Activated T-helper 1 cell treated with anti-CD3 and anti-CD28 coated beads, Interleukin-12 subunit alpha, Interleukin-12 subunit beta, Interleukin-2, Interleukin-4 antibody, amounts not matched to agents 30 ng/mL and 10 ng/mL and 1 ng/mL, durations not matched to agents 14 hours and 24 hours and 36 hours (primary cell): Measurements from ENCODE around the gene CAMSAP1. TPM values are rescaled to one million over a fixed set of nuclear protein-coding genes. Genes with fewer than 3 reads are reported as not detected.

Experiments
- DNase-seq: peaks from one replicate; pipeline ENCODE4 v3.0.0; 2021; ENCODE audit warnings: low spot score
- H3K27ac Mint-ChIP-seq: one replicate; pipeline ENCODE4 v1.8.0; 2021; ENCODE audit warnings: mild to moderate bottlenecking, mixed read lengths
- H3K27me3 Mint-ChIP-seq: one replicate; pipeline ENCODE4 v1.8.0; 2022; ENCODE audit warnings: mild to moderate bottlenecking, moderate library complexity, mixed read lengths; ENCODE audit not compliant: insufficient read depth
- H3K36me3 Mint-ChIP-seq: one replicate; pipeline ENCODE4 v1.8.0; 2021; ENCODE audit warnings: low read depth, mixed read lengths
- H3K4me1 Mint-ChIP-seq: one replicate; pipeline ENCODE4 v1.8.0; 2021; ENCODE audit warnings: low read depth, mixed read lengths
- H3K4me3 Mint-ChIP-seq: one replicate; pipeline ENCODE4 v1.8.0; 2021; ENCODE audit warnings: mild to moderate bottlenecking, moderate library complexity, mixed read lengths
- H3K9me3 Mint-ChIP-seq: one replicate; pipeline ENCODE4 v1.8.0; 2021; ENCODE audit warnings: mixed read lengths
- intact Hi-C: fragments of 100-400 bp; cut with micrococcal nuclease; formaldehyde crosslinking; loops from one replicate; pipeline ENCODE4 v1.15.1; 2024
- total RNA-seq: library from RNA; stranded (reverse); gene quantifications from 2 replicates; pipeline ENCODE4 v1.2.3, GENCODE V29; 2022

Gene CAMSAP1
- total RNA-seq, 1 donor from 2014 or later: 43.8 TPM

DNA sequence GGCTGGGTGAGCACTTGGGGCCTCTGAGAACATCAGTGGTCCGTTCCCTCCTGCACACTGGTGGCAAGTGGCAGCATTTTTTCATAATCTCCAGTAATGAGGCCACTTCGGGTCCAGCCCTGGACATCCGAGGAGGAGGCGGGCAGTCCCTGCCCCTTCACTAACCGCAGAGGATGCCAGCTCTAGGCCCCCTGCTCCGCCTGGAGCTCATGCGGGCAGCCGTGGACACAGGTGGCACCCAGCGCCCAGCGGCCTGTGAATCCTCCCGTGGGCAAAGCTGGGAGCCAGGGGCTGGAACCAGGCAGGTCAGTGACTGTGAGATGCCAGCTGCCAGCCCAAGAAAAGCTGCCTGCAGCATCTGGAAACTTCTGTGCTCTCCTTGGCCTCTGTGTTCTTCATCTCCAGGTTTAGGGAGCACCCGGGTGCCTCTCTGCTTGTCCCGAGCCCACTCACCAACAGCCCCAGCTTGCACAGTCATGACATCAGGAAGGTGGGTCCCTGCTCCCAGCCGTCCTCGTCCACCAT is 112.9 kb downstream of the CAMSAP1 start:
- peaks cover 3% of the 10 kb centered on the region for H3K27me3 Mint-ChIP-seq
- no peak overlapping the region for H3K27ac Mint-ChIP-seq
- no peak overlapping the region for H3K4me3 Mint-ChIP-seq
- no peaks in the 10 kb centered on the region for H3K9me3 Mint-ChIP-seq
- intact Hi-C loops: no loop called here
- no peaks in the 10 kb centered on the region for H3K4me1 Mint-ChIP-seq
- no peak for DNase-seq
- no peaks in the 10 kb centered on the region for H3K36me3 Mint-ChIP-seq

DNA sequence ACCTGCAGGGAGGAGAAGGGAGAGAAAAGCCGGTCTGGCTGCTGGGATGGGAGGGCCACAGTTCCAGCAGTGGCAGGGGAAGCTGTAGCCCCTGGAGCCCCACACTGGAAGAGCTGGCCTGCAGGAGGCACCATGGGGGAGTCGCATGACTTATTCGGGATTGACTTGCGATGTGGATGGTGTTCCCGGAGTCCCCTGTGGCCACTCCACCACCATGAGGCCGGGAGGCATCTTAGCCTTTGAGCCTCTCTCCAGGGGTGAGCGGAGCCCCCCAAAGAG is 113.3 kb downstream of the CAMSAP1 start:
- DNase-seq: no peak
- intact Hi-C loops: no loop called here
- no peak overlapping the region for H3K27ac Mint-ChIP-seq
- no peaks in the 10 kb centered on the region for H3K36me3 Mint-ChIP-seq
- H3K9me3 Mint-ChIP-seq: no peaks in the 10 kb centered on the region
- H3K27me3 Mint-ChIP-seq: no peaks in the 10 kb centered on the region
- no peaks in the 10 kb centered on the region for H3K4me1 Mint-ChIP-seq
- H3K4me3 Mint-ChIP-seq: no peak overlapping the region

DNA sequence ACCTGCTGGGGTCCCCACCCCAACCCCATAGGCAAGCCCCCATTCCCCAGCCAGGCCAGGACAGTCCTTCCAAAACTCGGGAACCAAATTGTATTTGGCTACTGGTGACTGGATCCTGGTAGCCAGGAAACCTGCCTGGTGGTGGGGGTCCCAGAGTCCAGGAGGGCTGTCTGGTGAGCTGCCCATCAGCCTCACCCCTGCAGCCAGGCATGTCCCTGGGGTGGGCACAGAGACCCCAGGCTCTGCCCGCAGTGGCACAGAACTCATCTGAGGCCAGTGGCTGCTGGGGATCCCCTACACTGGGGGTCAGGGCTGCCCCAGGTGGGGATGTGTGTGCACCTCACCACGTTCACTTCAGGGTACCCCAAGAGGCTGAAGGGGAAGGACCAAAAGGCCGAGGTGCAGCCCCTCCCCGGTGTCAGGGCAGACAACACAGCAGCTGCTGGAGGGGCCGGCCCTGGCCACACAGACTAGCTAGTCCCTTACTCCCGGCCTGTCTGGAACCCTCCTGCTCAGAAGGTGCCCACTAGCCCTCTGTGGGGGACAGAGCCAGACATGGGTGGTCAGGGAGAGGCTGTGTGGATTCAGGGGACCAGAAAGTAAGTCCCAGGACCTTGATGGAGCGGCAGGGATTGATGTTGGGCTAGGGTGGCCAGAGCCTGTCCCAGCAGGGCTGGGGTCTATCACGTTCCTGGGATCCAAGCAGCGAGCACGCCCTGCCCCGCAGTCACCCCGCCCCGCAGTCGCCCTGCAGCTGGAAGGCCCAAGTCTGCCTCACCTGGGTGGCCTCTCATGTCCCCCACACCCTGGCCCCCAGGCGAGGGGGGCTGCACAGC is 113.9 kb downstream of the CAMSAP1 start:
- Mint-ChIP-seq H3K36me3 (no peaks in the 10 kb centered on the region), H3K4me3 (no peak overlapping the region)

DNA sequence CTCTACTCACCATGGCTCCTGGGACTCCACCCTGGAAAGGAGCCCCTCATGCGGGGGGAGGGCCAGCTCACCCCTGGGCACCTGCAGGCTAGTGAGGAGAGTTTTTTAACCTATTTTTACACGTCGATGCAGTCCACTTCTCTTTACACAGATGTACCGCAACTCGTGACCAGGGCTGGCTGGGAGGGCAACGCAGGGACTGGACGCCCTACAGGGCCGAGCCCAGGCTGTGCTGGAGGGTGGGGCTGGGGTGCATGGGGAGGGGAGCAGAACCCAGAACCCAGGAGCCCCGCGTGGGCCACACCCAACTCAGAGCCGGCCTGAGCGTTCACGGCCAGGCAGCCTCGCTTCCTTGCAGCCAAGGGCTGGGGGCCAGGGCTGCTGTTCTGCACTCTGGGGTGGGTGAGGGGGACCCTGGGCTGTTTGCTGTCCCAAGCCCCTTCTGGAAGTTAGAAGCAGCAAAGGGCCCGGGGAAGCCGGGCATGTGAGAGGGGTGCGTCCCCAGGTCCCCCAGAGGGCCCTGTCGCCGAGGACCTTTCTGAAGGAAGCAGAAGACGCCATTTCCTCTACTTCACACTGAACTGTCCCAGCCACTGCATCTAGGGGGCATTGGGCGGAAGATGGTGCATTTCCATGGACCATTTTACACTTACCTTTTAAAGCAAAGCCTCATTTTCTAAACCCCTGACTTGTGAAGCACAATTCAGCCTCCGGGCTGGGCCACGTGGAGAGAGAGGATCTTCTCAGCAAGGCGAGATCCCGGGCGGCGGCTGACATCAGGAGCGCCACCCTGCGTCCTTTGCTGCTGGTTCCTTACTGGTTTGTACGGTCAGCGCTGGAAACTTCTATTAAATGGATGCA is 114.8 kb downstream of the CAMSAP1 start:
- no peak overlapping the region for H3K4me3 Mint-ChIP-seq
- intact Hi-C loops: no loop called here
- no peaks in the 10 kb centered on the region for H3K36me3 Mint-ChIP-seq
- H3K9me3 Mint-ChIP-seq: no peaks in the 10 kb centered on the region
- no peak for DNase-seq
- no peak overlapping the region for H3K27ac Mint-ChIP-seq
- no peaks in the 10 kb centered on the region for H3K4me1 Mint-ChIP-seq
- H3K27me3 Mint-ChIP-seq: no peaks in the 10 kb centered on the region

More for the DNA sequence above, 113.9 kb downstream of the CAMSAP1 start:
- Mint-ChIP-seq H3K27me3 (no peaks in the 10 kb centered on the region), H3K9me3 (no peaks in the 10 kb centered on the region), H3K4me1 (no peaks in the 10 kb centered on the region), H3K27ac (no peak overlapping the region)
- intact Hi-C loops: no loop called here
- DNase-seq: no peak

DNA sequence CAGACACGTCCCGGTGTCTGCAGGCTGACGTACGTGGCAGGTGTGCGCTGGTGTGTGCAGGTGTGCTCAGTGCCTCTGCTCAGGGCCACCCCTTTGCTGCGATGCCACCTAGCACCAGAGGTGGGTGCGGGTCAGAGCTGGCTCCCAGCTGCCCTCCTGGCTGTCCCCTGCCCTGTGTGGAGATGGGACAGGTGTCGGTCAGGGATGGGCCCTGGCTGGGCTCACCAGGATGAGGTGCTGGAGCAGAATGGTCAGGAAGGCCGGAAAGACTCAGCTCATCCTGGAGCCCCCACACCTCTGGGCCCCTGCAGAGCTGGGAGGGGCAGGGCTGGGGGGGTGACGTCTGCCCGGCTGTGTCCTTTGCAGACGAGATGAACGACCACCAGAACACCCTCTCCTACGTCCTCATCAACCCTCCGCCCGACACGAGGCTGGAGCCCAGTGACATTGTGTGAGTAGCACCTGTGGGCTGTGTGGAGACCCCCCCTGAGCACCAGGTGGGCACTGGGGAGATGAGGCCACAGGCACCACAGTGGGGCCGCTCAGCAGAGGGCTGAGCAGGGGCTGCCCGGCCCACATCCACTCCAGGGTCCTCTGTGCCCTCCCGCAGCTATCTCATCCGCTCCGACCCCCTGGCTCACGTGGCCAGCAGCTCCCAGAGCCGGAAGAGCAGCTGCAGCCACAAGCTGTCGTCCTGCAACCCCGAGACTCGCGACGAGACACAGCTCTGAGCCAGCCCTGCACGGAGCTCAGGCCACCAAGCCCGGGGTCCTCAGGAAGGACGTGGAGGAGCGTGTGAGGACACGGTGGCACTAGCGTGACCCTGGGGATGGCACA is 115.7 kb downstream of the CAMSAP1 start:
- no peak overlapping the region for H3K27ac Mint-ChIP-seq
- intact Hi-C loops: no loop called here
- no peak for DNase-seq
- H3K4me3 Mint-ChIP-seq: no peak overlapping the region
- H3K9me3 Mint-ChIP-seq: no peaks in the 10 kb centered on the region
- H3K27me3 Mint-ChIP-seq: no peaks in the 10 kb centered on the region
- H3K36me3 Mint-ChIP-seq: no peaks in the 10 kb centered on the region
- no peaks in the 10 kb centered on the region for H3K4me1 Mint-ChIP-seq

DNA sequence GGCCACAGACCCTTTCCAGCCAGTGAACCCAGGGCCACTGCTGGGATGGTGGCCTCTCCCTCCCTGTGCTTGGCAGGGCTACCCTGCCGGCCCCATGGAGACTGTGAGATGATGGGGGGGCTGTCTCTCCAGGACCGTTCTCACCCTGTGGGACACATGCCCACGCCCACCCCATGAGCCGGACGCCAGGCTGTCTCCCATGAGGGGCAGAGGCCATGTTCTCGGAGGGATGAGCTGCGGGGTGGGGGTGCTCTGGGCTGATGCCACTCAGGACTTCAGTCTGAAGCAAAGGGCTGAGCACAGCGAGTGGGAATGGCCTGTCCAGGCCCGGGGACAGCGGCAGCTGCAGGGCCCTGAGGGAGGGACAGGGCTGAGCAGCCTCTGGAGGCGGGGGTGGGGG is 116.5 kb downstream of the CAMSAP1 start:
- Mint-ChIP-seq H3K36me3 (no peaks in the 10 kb centered on the region), H3K9me3 (no peaks in the 10 kb centered on the region), H3K4me1 (no peaks in the 10 kb centered on the region), H3K27me3 (no peaks in the 10 kb centered on the region), H3K27ac (no peak overlapping the region), H3K4me3 (no peak overlapping the region)
- intact Hi-C loops: no loop called here
- DNase-seq: no peak

DNA sequence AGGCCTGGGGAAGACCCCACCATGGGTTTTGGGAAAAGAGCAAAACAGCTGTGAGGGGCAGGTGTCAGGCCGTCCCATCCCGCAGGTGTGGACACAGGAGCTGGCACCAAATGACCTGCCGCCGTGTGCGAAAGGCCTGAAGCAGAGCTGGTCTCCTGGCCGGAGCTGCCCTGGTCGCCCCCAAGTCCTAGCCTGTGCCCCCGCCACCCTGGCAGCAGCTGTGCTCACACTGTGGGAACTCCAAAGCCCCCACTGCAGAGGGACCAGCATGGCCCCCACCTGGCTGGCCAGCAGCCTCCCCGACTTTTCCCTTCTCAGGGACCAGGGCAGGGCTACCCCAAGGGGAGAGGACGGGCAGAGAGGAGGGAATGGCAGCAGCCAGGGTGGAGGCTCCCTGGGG is 117.0 kb downstream of the CAMSAP1 start:
- Mint-ChIP-seq H3K36me3 (no peaks in the 10 kb centered on the region), H3K4me1 (no peaks in the 10 kb centered on the region), H3K27me3 (no peaks in the 10 kb centered on the region), H3K4me3 (no peak overlapping the region), H3K9me3 (no peaks in the 10 kb centered on the region), H3K27ac (no peak overlapping the region)
- DNase-seq: no peak
- intact Hi-C loops: no loop called here

DNA sequence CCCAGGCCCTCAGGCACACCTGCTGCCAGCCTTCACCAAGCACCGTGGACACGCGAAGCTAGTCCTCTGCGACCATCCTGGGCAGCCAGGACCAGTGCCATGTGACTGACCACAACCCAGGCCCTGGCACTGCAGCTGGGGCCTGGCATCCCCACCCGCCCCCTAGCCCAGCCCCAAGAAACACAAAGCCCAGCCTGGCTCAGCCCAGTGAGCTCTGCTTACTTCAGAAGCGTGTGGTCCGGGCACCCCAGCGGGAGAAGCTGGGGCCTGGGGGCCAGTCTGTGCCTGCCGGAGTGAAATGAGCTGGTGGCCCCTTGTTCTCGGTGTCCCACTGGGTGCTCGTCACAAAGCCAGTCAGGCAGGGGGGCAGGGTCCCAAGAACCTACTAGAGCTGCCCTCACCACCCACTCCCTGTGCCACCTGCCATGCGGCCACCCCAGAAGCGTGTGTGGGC is 117.5 kb downstream of the CAMSAP1 start:
- no peaks in the 10 kb centered on the region for H3K36me3 Mint-ChIP-seq
- no peaks in the 10 kb centered on the region for H3K9me3 Mint-ChIP-seq
- no peaks in the 10 kb centered on the region for H3K27me3 Mint-ChIP-seq
- intact Hi-C loops: no loop called here
- no peak overlapping the region for H3K27ac Mint-ChIP-seq
- DNase-seq: no peak
- H3K4me3 Mint-ChIP-seq: no peak overlapping the region
- H3K4me1 Mint-ChIP-seq: no peaks in the 10 kb centered on the region

DNA sequence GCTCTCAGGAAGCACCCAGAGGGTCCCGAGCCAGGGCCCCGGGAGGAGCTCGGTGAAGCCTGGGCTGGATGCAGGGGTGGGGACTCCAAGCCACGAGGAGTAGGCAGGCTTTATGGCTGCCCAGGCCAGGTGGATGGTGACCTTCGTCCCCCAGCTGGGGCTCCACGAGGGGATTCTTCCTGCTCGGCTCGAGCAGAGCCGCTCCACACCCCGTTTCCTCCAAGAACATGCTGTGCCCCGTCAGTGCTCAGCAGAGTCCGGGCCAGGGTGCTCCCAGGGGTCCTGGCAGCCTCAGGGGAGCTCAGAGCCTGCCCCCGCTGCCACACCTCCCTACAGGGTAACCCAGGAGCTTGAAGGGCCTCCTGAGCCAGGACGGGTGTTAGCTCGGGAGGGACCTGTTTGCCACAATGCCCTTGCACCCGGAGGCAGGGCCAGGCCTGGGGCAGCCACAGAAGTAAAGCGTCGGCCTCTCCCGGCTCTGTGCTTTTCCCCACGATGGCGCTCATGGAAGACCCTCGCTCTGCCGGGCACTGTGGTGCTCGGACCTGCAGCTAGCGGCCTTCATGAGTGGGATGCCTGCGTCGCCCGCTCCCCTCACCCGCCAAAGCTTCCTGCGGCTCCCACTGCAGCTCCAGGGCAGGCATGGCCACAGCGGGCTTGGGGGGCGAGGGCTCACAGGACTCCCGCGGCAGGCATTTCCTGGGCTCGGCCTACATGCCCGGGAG is 118.6 kb downstream of the CAMSAP1 start:
- Mint-ChIP-seq H3K4me1 (no peaks in the 10 kb centered on the region), H3K27ac (no peak overlapping the region), H3K27me3 (no peaks in the 10 kb centered on the region), H3K36me3 (no peaks in the 10 kb centered on the region), H3K4me3 (no peak overlapping the region), H3K9me3 (no peaks in the 10 kb centered on the region)
- DNase-seq: no peak
- intact Hi-C loops: no loop called here

DNA sequence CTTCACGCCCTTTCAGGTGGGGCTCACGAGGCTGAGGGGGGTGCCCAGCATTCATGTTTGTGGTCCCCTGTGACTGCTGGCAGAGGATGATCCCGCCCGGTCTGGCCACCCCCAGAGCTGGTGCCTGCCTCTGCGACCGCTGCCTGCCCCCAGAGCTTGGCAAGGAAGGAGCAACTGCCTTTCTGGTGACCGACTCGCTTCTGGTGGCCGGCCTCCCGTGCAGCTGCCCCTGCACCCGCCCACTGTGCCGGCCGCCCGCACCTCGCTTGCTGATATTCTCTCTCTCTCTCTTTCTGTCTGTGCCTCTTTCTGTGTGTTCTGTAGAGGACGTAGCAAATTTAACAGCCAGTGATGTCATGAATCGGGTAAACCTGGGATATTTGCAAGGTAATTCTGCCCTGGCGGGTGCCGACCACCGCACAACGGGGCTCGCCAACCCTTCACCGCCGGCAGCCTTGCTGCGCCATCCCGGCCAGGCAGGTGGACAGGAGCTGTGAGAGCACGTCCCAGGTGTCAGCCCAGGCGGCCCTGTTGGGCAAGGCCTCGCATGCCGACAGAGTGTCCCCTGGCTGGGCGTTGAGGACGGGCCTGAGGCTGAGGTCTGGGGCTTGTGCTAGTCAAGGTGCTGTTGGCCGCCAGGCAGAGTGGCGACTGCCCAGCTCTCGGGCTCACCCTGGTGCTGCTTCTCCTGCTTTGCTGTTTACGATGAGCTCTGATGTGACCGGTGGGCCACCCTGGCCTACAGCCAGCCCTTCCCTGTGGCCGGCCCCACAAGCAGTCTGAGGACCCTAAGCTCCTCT is 119.4 kb downstream of the CAMSAP1 start:
- H3K4me1 Mint-ChIP-seq: no peaks in the 10 kb centered on the region
- intact Hi-C loops: no loop called here
- H3K36me3 Mint-ChIP-seq: no peaks in the 10 kb centered on the region
- no peaks in the 10 kb centered on the region for H3K27me3 Mint-ChIP-seq
- H3K4me3 Mint-ChIP-seq: no peak overlapping the region
- no peak overlapping the region for H3K27ac Mint-ChIP-seq
- DNase-seq: no peak
- no peaks in the 10 kb centered on the region for H3K9me3 Mint-ChIP-seq

DNA sequence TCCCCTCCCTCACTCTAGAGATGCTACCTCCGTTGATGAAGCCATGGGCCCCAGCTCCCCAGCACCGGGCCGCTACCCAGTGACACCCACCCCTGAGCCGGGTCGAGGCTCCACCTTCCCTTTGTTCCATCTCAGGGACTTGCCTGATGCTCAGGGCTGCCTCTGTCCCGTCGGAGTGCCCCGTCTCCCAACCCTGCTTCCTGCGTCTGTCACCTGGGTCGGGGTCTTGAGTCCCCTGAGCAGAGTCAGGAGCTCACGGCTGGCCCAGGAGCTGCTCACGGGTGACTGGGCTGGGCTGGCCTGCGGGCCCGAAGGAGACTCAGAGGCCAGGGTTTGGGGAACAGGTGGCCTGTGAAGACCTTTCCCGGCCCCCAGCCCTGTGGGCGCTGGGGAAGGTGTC is 120.0 kb downstream of the CAMSAP1 start:
- H3K4me1 Mint-ChIP-seq: no peaks in the 10 kb centered on the region
- no peaks in the 10 kb centered on the region for H3K9me3 Mint-ChIP-seq
- no peak for DNase-seq
- H3K4me3 Mint-ChIP-seq: no peak overlapping the region
- H3K27ac Mint-ChIP-seq: no peak overlapping the region
- intact Hi-C loops: no loop called here
- no peaks in the 10 kb centered on the region for H3K36me3 Mint-ChIP-seq
- no peaks in the 10 kb centered on the region for H3K27me3 Mint-ChIP-seq
